Endothelial cell of umbilical vein (primary cell): ENCODE data around the gene TTC22. TPM values are rescaled to one million over a fixed set of nuclear protein-coding genes. Genes with fewer than 3 reads are reported as not detected.

ENCODE experiments used
- BruUV-seq: library from RNA; stranded (reverse); fragments of 400-500 nt; replicated peaks from 2 replicates; lab custom pipeline; 2021; lab: Mats Ljungman, UMichigan
- CTCF ChIA-PET: fragments of 300-600, 350-600 bp; sonication (Branson Sonifier 250); formaldehyde crosslinking; loops from one replicate; lab custom pipeline; 2021; ENCODE audit warnings: antibody characterized with exemption, inconsistent platforms; lab: Charles Lee
- POLR2A ChIA-PET: fragments of 300-600, 350-600 bp; sonication (Branson Sonifier 250); formaldehyde crosslinking; loops from one replicate; lab custom pipeline; 2021; ENCODE audit warnings: antibody characterized with exemption, inconsistent platforms; lab: Charles Lee
- DNase-seq: peaks from one replicate; pipeline ENCODE4 v3.0.0-alpha.2; 2011; ENCODE audit warnings: low read depth, low spot score
- FAIRE-seq: peaks from 2 replicates; lab custom pipeline; 2011; peaks lifted over from hg19 to GRCh38; lab: Jason Lieb, UNC
- H2AFZ ChIP-seq: 2 replicates; pipeline ENCODE4 v1.6.0; 2012; ENCODE audit warnings: low read depth, low read length, control low read depth, inconsistent platforms
- H3K27ac ChIP-seq: 2 replicates; pipeline ENCODE4 v1.5.1; 2011; ENCODE audit warnings: low read depth, mild to moderate bottlenecking, control low read depth, low read length, moderate library complexity; ENCODE audit not compliant: insufficient read depth
- H3K27me3 ChIP-seq, 2 experiments: 2 replicates each; pipeline versions ENCODE4 v1.6.0 to v1.6.1; 2011; ENCODE audit warnings: low read length in 2 of 2, mixed read lengths in 1 of 2; ENCODE audit not compliant: control insufficient read depth in 2 of 2, insufficient read depth in 2 of 2
- H3K36me3 ChIP-seq, 2 experiments: 2 replicates in 1 of 2; 3 replicates in 1 of 2; pipeline ENCODE4 v1.5.1; 2011; ENCODE audit warnings: low read length in 2 of 2, mild to moderate bottlenecking in 1 of 2, moderate library complexity in 1 of 2; ENCODE audit not compliant: control insufficient read depth in 2 of 2, insufficient read depth in 2 of 2; ENCODE audit errors: extremely low read depth in 1 of 2
- H3K4me1 ChIP-seq: 3 replicates; pipeline ENCODE4 v1.5.1; 2011; ENCODE audit warnings: mild to moderate bottlenecking, low read length; ENCODE audit not compliant: control insufficient read depth, insufficient read depth; ENCODE audit errors: extremely low read depth
- H3K4me2 ChIP-seq: 2 replicates; pipeline ENCODE4 v1.6.1; 2011; ENCODE audit warnings: low read length, control low read depth, mixed read lengths; ENCODE audit not compliant: insufficient read depth
- H3K4me3 ChIP-seq, 3 experiments: fragments of 200-600 bp in 1 of 3; sonication (generic), shearing (Covaris generic) in 1 of 3; replicated peaks in 1 of 3; 2 replicates each; pipeline ENCODE4 v1.5.1; 2011 to 2016; ENCODE audit warnings: control low read depth in 3 of 3, low read length in 3 of 3, mild to moderate bottlenecking in 2 of 3, inconsistent platforms in 1 of 3, low read depth in 1 of 3, moderate library complexity in 1 of 3; ENCODE audit not compliant: insufficient read depth in 1 of 3
- H3K79me2 ChIP-seq: 2 replicates; pipeline ENCODE4 v1.6.0; 2012; ENCODE audit warnings: low read length, inconsistent platforms; ENCODE audit not compliant: control insufficient read depth, insufficient read depth
- H3K9ac ChIP-seq: replicated peaks from 2 replicates; pipeline ENCODE3; 2011; ENCODE audit warnings: low read length, control low read depth; ENCODE audit not compliant: insufficient read depth; ENCODE audit errors: extremely low read depth
- H3K9me1 ChIP-seq: replicated peaks from 3 replicates; pipeline ENCODE4 v1.6.0; 2011; ENCODE audit warnings: mild to moderate bottlenecking, low read length; ENCODE audit not compliant: control insufficient read depth, insufficient read depth; ENCODE audit errors: extremely low read depth
- H3K9me3 ChIP-seq: replicated peaks from 2 replicates; pipeline ENCODE4 v1.5.1; 2012; ENCODE audit warnings: low read length, inconsistent platforms; ENCODE audit not compliant: control insufficient read depth, insufficient read depth
- H4K20me1 ChIP-seq: replicated peaks from 2 replicates; pipeline ENCODE3; 2011; ENCODE audit warnings: mild to moderate bottlenecking, low read length; ENCODE audit not compliant: control insufficient read depth, insufficient read depth; ENCODE audit errors: extremely low read depth
- EZH2 ChIP-seq: IDR thresholded peaks from 2 replicates; pipeline ENCODE4 v1.6.1; 2012; ENCODE audit warnings: borderline replicate concordance, low read depth, mild to moderate bottlenecking, moderate library complexity, low read length, inconsistent platforms; ENCODE audit not compliant: severe bottlenecking
- FOS ChIP-seq: IDR thresholded peaks from 2 replicates; pipeline ENCODE4 v1.6.1; 2011; ENCODE audit warnings: mild to moderate bottlenecking, low read length, moderate library complexity, borderline replicate concordance; ENCODE audit not compliant: insufficient read depth
- GATA2 ChIP-seq: IDR thresholded peaks from 2 replicates; pipeline ENCODE4 v1.7.0; 2011; ENCODE audit warnings: low read depth, mild to moderate bottlenecking, moderate library complexity, mixed read lengths, low read length; ENCODE audit not compliant: insufficient read length, insufficient read depth
- JUN ChIP-seq: IDR thresholded peaks from 2 replicates; pipeline ENCODE4 v1.6.1; 2011; ENCODE audit warnings: borderline replicate concordance, low read depth; ENCODE audit not compliant: insufficient read length, insufficient read depth
- MYC ChIP-seq: IDR thresholded peaks from one replicate; pipeline ENCODE4 v1.6.1; 2011; ENCODE audit warnings: mild to moderate bottlenecking, low read depth, low read length
- POLR2A ChIP-seq: IDR thresholded peaks from 2 replicates; pipeline ENCODE4 v1.6.1; 2012; ENCODE audit warnings: low read depth, mild to moderate bottlenecking, control low read depth, low read length
- POLR2AphosphoS5 ChIP-seq: IDR thresholded peaks from 2 replicates; pipeline ENCODE4 v1.6.1; 2012; ENCODE audit warnings: low read depth, mild to moderate bottlenecking, control low read depth, low read length, moderate library complexity; ENCODE audit not compliant: insufficient read depth
- dilution Hi-C: fragments of 300-500 bp; cut with MboI; formaldehyde crosslinking; loops from one replicate; pipeline ENCODE4 v1.15.0; 2019; ENCODE audit warnings: low sequenced_read_pairs; ENCODE audit not compliant: extremely low pct_ligation_motif_present
- intact Hi-C: fragments of 100-400 bp; cut with micrococcal nuclease; formaldehyde crosslinking; loops from one replicate; pipeline ENCODE4 v1.10.0; 2022
- polyA plus RNA-seq, 4 experiments: library from polyadenylated mRNA; depleted of rRNA in 3 of 4; stranded (reverse) in 3 of 4; unstranded in 1 of 4; fragments of >200 nt; gene quantifications; 2 replicates each; pipeline versions ENCODE4 v1.2.1 to v1.2.3, GENCODE V29; 2011 to 2012; ENCODE audit warnings: missing spikeins in 1 of 4
- total RNA-seq: library from RNA; stranded (reverse); gene quantifications from 2 replicates; pipeline ENCODE4 v1.2.3, GENCODE V29; 2021
- TF ChIP-seq, protein P1 (sequence below): IDR thresholded peaks from 2 replicates; pipeline ENCODE4 v1.6.1; 2011; ENCODE audit not compliant: insufficient read depth, insufficient read length
- TF ChIP-seq, protein P2 (sequence below), 2 donors: IDR thresholded peaks; 1 replicate in 1 of 2; 2 replicates in 1 of 2; pipeline ENCODE4 v1.5.1; 2011; ENCODE audit warnings: low read length in 2 of 2, mild to moderate bottlenecking in 2 of 2, moderate library complexity in 2 of 2, control low read depth in 1 of 2, inconsistent platforms in 1 of 2, low read depth in 1 of 2; ENCODE audit not compliant: insufficient read depth in 1 of 2; ENCODE audit errors: extremely low read depth in 1 of 2

The TTC22 gene
- total and polyA plus RNA-seq, 2 donors (not counting 3 experiments of a cell fraction or from before 2014, with no cell fraction given), result not detected

DNA sequence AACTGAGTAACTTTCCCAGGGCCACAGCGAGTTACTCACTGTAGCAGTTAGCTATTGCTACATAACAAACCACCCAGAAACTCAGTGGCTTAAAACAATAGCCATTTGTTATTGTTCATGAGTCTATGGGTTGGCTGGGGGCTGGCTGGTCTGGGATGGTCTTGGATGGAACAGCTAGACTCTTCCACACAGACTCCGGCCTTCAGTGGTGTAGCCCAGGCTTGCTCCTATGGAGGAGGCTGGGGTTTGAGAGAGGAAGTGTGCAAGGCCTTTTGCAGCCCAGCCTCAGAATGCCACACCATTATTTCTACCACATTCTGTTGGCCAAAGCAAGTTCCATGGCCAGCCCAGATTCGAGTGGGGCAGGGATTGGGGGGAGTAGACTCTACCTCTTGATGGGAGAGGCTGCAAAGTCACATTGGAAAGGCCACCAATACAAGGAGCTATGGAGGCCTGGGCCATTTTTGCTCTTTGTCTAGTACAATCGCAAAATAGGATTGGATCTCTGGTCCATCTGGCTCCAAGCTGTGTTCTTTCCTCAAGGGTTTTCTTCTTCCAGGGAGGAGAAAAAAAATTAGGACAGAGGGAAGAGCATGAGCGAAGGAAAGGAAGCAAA, 37.5 kb upstream of the TTC22 start:
- TF ChIP-seq JUN (no peak), EZH2 (no peak), GATA2 (no peak), FOS (no peak), MYC (no peak), POLR2AphosphoS5 (no peak), POLR2A (no peak)
- TF ChIP-seq, protein P1, sequence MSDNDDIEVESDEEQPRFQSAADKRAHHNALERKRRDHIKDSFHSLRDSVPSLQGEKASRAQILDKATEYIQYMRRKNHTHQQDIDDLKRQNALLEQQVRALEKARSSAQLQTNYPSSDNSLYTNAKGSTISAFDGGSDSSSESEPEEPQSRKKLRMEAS, result no peak
- TF ChIP-seq, protein P2, sequence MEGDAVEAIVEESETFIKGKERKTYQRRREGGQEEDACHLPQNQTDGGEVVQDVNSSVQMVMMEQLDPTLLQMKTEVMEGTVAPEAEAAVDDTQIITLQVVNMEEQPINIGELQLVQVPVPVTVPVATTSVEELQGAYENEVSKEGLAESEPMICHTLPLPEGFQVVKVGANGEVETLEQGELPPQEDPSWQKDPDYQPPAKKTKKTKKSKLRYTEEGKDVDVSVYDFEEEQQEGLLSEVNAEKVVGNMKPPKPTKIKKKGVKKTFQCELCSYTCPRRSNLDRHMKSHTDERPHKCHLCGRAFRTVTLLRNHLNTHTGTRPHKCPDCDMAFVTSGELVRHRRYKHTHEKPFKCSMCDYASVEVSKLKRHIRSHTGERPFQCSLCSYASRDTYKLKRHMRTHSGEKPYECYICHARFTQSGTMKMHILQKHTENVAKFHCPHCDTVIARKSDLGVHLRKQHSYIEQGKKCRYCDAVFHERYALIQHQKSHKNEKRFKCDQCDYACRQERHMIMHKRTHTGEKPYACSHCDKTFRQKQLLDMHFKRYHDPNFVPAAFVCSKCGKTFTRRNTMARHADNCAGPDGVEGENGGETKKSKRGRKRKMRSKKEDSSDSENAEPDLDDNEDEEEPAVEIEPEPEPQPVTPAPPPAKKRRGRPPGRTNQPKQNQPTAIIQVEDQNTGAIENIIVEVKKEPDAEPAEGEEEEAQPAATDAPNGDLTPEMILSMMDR (IDR thresholded peaks at IDR 0.05; ENCODE audit: extremely low read depth in 1 of 2, insufficient read depth in 1 of 2, low read depth in 1 of 2, low read length in 2 of 2), result no peak
- Histone ChIP-seq H3K4me3 (no peak overlapping the region), H2AFZ (no peak overlapping the region), H4K20me1 (no peaks in the 10 kb centered on the region), H3K9ac (no peak overlapping the region), H3K79me2 (no peaks in the 10 kb centered on the region), H3K36me3 (no peaks in the 10 kb centered on the region), H3K4me2 (no peak overlapping the region), H3K9me3 (no peaks in the 10 kb centered on the region), H3K27ac (no peak overlapping the region), H3K27me3 (peaks cover 8 to 12% of the 10 kb centered on the region in 2 experiments), H3K9me1 (no peaks in the 10 kb centered on the region), H3K4me1 (no peaks in the 10 kb centered on the region)
- DNase-seq, result no peak
- no peak for FAIRE-seq
- intact Hi-C loops, result no loop called here
- dilution Hi-C loops, result no loop called here
- CTCF ChIA-PET, result interaction anchor here (1.3 kb wide), 1 partner anchor 19 kb away, joined by 3 read pairs; no protein-coding TSS in a partner anchor
- no TSS peak for BruUV-seq
- POLR2A ChIA-PET, result no interaction called here
